OCI-LY3 (cell line): Measurements from ENCODE around the gene NRP1.

Source experiments
- EZH2phosphoT487 ChIP-seq: fragments of 200-600 bp; shearing (Covaris generic); IDR thresholded peaks from 2 replicates; pipeline ENCODE4 v1.6.1; 2018; ENCODE audit warnings: antibody characterized with exemption, mixed run types, low read depth
- TF ChIP-seq, protein P1 (sequence below): fragments of 200-600, 300-600 bp; sonication (generic); IDR thresholded peaks from 2 replicates; pipeline ENCODE4 v1.5.1; 2014; ENCODE audit warnings: antibody characterized with exemption, low read length, low read depth

DNA sequence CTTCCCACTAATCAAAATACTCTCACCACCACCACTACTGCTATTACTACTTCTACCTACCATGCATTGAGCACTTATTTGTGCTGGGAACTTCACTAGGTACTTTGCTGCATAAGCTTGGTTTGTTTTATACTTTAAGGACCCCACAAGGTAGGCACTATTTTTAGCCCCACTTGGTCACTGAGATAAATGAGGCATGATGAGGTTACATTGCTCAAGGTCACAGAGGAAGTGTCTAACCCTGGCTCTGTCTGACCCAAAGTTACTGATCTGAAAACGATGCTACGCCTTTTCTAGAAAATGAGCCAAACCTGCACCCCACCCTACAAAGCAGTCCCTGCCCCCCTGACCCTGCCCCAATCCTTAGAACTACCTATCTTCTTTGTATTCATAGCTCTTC, 35.6 kb downstream of the NRP1 start:
- TF ChIP-seq, protein P1, sequence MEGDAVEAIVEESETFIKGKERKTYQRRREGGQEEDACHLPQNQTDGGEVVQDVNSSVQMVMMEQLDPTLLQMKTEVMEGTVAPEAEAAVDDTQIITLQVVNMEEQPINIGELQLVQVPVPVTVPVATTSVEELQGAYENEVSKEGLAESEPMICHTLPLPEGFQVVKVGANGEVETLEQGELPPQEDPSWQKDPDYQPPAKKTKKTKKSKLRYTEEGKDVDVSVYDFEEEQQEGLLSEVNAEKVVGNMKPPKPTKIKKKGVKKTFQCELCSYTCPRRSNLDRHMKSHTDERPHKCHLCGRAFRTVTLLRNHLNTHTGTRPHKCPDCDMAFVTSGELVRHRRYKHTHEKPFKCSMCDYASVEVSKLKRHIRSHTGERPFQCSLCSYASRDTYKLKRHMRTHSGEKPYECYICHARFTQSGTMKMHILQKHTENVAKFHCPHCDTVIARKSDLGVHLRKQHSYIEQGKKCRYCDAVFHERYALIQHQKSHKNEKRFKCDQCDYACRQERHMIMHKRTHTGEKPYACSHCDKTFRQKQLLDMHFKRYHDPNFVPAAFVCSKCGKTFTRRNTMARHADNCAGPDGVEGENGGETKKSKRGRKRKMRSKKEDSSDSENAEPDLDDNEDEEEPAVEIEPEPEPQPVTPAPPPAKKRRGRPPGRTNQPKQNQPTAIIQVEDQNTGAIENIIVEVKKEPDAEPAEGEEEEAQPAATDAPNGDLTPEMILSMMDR, result no peak
- TF ChIP-seq EZH2phosphoT487, result no peak
